ENCODE data around the gene MAP3K9.

GRCh38 chr14:70713511-70713916, 95.8 kb downstream of the MAP3K9 start:
- no peak for TF ChIP-seq POLR2A (IDR thresholded peaks at IDR 0.05)
- TF ChIP-seq CTCF (IDR thresholded peaks at IDR 0.05), result no peak

Data from suprapubic skin (tissue), 3 donors.